HG02571 (cell line): Measurements from ENCODE around the gene LRRC70.

Source experiments
- ATAC-seq: cut with Tn5 transposase; IDR thresholded peaks from one replicate; pipeline ENCODE4 v1.9.1; 2021; ENCODE audit warnings: mild to moderate bottlenecking, moderate library complexity; ENCODE audit not compliant: unreplicated experiment

LRRC70 gene

DNA sequence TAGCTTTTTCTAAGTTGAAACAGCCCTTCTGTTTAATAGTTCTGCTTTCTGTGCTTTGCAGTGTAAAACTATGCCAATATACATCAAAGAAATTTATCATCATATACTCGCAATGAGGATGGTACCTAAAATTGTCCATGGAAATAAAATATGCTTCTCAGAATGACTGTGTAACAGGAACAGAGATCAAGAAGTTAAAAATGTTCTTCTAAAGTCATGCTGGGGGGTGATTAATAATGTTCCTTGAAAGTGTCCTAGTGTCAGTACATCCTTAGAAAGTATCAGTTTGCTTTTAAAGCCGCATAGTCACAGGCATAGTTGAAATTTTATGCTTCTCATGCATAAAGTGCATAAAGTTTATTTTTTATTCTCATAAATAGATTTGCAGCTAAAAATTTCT lies 4.0 kb upstream of the LRRC70 start:
- ATAC-seq, result no peak

DNA sequence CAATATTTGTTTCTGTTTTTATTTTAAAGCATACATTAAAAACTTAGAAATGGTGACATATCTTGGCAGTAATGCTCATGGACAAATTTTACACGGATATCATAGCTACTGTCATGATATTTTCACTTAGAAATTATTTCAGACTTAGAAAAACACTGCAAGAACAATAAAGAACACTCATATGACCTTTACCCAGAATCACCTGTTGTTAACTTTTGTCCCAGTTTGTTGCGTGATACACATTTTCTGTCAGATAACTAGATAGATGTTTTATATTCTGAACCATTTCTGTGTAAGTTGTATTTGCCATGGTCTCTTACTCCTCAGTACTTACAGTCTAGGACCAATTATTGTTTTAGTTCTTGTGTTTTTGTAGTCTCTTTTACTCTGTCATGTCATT lies 3.6 kb upstream of the LRRC70 start:
- no peak for ATAC-seq

- no peak for ATAC-seq
These were observed 3.1 kb upstream of the LRRC70 start for GRCh38 chr5:62575489-62575888.

- ATAC-seq, result no peak
These were observed 1.9 kb upstream of the LRRC70 start for GRCh38 chr5:62576570-62577170.

- ATAC-seq, result no peak
These were observed 1.1 kb upstream of the LRRC70 start for GRCh38 chr5:62577488-62577887.

- ATAC-seq, result no peak
These were observed 1.1 kb downstream of the LRRC70 start for GRCh38 chr5:62579761-62580160.

DNA sequence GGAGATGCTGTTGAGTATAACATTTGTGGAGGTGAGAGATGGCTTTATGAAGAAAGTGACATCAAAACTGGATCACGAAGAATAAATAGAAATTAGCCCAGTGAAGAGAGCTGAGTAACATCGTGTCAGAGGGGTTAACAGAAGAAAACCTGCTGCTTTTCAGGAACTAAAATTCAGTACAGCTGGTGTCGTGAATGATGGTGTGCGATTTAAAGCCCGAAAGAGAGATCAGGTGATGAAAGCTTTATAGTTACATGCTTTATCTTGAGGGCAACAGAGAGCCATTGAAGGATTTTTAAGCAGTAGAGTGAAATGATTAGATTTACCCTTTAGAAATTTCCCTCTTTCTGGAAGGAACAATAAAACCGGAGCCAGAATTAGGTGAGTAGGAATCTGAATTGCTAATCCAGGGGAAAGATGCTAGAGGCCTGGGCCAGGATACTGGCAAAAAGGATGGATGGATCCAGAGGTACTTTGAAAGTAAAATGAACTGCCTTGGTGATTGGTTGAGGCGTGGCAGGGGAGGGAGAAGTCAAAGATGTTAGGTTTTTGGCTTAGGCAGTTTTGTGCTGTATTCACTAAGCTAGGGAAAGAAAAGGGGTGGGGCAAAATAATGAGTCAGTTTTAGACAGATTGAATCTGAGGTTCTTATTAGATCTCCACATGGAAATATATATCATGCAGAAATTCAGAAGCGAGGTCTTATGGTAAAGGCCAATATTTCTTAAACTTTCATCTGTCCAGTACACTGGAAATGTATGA lies 3.4 kb downstream of the LRRC70 start:
- ATAC-seq, result no peak

- no peak for ATAC-seq
These were observed 5.8 kb downstream of the LRRC70 start for GRCh38 chr5:62584391-62584790.

GRCh38 chr5:62585306-62585705 lies 6.7 kb downstream of the LRRC70 start:
- ATAC-seq, result no peak

DNA sequence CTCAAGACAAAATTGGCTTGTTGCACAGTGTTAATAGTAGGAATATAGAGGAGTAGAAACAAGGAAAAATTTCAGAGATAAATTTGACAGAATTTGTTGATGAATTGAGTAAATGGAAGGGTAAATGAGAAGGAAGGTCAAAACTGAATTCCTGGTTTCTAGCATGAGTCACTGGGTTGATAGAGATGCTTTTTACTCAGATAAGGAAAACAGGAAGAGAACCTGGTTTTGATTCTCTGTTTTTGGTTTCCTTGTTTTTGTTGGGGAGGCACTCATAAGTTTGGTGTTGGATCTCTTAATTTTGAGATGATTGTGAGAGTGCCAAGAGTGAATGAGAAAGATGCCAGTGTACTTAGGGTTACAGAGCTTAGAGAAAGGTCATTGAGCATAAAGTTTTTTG lies 7.1 kb downstream of the LRRC70 start:
- ATAC-seq, result no peak

GRCh38 chr5:62587737-62588136 lies 9.1 kb downstream of the LRRC70 start:
- ATAC-seq, result no peak

DNA sequence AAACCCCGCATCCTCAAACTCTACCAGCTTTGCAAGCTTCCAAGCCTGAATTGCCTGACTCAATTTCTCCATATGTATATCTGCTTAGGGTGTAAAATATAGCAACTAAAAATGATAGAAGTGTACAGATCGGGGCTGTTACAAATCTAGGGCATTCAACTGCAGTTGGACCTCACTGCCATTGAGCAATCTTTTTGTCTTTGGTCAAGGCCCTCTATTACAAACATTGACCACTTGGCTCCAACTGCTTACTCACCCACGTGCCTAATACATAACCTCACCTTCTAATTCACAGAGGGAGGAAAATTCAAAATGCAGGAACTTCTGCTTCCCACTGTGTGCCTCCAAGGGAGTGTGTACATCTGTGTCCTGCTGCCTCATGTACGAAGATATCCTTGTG lies 10.0 kb downstream of the LRRC70 start:
- ATAC-seq, result no peak

GRCh38 chr5:62589504-62589903 lies 10.9 kb downstream of the LRRC70 start:
- ATAC-seq, result no peak

DNA sequence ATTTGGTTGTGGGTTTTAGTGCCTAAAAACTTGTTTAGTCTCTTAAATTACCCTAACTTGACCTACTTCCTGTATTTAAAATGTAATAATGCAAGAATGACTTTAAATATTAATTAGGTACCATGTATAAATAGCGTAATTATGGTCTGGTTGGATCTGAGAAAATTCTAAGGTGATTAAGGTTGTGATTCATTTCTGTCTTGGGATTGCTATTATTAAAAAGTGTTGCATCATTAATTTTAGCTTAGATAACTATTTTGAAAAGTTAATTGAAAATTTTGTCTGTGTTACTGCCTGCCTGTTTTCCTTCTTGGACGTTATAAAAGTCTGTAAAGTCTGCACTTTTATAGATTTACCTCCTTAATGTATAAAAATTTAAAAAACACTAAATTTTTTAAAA lies 11.8 kb downstream of the LRRC70 start:
- ATAC-seq, result no peak

DNA sequence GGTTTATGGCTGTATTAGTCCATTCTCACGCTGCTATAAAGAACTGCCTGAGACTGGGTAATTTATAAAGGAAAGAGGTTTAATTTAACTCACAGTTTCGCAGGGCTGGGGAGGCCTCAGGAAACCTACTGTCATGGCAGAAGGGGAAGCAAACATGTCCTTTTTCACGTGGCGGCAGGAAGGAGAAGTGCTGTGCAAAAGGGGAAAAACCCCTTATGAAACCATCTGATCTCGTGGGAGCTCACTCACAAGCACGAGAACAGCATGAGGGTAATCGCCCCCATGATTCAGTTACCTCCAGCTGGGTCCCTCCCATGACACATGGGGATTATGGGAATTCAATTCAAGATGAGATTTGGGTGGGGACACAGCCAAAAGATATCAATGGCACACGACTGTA lies 13.9 kb downstream of the LRRC70 start:
- no peak for ATAC-seq

- no peak for ATAC-seq
These were observed 14.7 kb downstream of the LRRC70 start for GRCh38 chr5:62593331-62593730.

DNA sequence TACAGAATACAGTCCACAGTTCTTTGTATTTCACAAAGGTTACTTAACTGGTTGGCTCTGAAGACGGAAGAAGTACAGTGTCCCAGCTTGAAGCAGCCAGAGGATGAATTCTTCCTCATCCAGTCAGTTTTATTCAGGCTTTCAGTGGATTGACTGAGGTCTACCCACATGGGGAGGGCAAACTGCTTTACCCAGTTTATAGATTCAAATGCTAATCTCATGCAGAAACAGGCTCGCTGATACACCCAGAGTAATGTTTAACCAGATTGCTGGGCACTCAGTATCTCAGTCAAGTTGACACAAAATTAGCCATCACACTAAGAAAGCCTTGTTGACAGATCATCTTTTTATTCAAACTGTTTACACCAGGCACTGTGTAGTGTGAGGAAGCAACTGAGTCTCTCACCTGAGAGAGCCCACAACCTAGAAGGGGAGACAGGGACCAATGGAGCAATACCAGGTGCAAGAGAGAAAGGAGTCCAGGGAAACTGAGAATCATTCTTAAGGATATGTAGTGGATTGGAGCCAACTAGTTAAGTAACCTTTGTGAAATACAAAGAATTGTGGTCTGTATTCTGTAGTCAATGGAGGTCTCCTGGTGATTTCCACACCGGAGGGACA lies 15.9 kb downstream of the LRRC70 start:
- no peak for ATAC-seq

DNA sequence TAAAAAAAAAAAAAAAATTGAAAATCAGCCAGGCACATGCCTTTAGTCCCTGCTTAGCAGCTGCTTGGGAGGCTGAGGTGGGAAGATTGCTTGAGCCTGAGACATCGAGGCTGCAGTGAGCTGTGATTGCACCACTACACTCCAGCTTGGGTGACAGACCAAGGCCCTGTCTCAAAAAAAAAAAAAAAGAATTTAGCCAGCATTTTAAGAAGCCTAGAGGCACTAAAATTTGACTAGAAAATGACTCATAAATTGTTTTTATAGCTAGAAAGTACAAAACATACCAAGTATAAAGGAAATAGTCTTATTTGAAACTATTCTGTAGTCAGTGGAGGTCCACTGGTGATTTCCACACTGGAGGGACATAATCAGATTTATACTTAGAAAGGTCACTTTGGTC lies 17.5 kb downstream of the LRRC70 start:
- ATAC-seq, result no peak

GRCh38 chr5:62596691-62597090 lies 18.1 kb downstream of the LRRC70 start:
- no peak for ATAC-seq

- ATAC-seq, result no peak
These were observed 18.7 kb downstream of the LRRC70 start for GRCh38 chr5:62597314-62597713.

DNA sequence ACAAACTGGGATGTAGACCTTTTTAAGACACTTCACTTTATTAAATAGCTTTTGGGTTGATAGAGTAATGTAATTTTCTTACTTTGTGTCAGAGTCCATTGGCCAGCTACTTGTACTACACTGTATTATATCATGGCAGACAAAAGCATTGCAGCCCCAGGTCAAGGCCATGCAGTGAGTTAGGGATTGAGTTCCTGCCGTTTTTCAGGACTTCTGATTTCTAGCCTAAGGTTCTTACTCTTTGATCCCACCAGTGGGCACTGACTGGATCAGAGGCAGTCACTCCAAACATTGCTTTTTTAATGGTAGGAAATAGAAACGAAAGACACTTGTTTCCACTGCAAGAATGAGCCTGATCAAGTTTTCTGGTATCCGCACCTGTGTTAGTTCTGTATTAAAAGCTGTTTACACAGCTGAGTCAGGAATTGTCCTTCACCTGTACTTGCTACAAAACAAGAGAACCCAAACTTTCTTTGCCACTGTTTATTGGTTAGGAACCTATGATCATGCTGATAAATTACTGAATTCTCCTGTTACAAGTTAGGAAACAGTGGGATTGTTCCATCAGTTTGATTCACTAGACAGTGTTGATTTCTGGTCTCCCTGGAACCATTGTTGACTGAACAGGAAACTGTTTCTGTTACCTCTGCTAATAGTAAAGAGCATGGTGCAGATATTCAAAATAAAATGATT lies 22.1 kb downstream of the LRRC70 start:
- no peak for ATAC-seq

DNA sequence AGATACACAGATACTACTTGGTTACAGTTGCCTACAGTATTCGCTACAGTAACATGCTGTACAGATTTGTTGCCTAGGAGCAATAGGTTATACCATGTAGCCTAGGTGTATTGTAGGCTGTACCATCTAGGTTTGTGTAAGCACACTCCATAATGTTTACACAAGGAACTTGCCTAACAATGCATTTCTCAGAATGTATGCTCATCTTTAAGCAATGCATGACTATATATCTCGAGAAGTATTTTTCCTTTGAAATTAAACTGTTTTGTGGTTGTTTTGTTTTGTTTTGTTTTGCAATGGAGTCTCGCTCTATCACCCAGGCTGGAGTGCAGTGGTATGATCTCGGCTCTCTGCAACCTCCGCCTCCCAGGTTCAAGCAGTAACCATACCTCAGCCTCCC lies 25.3 kb downstream of the LRRC70 start:
- ATAC-seq, result no peak
